ENCODE data around the gene ADARB2.

Gene ADARB2

DNA sequence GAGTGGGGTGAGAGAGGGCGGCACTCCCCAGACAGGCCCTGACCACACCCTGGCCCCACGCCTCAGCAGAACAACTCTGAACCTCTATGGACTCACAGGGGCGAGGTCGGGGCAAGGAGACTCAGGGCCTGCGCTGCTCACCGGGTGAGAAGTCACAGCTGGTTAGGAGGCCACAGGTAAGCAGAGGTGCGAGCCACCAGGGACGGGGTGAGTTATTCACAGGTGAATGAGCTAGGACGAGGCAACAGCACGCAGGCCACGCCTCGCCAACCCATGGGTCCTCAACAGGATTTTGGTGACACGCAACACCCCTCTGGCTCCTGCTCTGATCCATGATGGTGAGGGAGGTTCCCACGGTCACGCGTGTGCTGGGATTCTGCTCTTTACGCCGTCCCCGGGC, 202.5 kb downstream of the ADARB2 start:
- TF ChIP-seq, protein P1, sequence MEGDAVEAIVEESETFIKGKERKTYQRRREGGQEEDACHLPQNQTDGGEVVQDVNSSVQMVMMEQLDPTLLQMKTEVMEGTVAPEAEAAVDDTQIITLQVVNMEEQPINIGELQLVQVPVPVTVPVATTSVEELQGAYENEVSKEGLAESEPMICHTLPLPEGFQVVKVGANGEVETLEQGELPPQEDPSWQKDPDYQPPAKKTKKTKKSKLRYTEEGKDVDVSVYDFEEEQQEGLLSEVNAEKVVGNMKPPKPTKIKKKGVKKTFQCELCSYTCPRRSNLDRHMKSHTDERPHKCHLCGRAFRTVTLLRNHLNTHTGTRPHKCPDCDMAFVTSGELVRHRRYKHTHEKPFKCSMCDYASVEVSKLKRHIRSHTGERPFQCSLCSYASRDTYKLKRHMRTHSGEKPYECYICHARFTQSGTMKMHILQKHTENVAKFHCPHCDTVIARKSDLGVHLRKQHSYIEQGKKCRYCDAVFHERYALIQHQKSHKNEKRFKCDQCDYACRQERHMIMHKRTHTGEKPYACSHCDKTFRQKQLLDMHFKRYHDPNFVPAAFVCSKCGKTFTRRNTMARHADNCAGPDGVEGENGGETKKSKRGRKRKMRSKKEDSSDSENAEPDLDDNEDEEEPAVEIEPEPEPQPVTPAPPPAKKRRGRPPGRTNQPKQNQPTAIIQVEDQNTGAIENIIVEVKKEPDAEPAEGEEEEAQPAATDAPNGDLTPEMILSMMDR (conservative IDR thresholded peaks at IDR 0.05; ENCODE audit: low read depth): no peak
- H3K27ac ChIP-seq: no peak overlapping the region
- ChIA-PET CTCF (no interaction called here), POLR2A (ENCODE audit: low non-redundant PET) (no interaction called here)
- no peak for DNase-seq (ENCODE audit: low spot score)

DNA sequence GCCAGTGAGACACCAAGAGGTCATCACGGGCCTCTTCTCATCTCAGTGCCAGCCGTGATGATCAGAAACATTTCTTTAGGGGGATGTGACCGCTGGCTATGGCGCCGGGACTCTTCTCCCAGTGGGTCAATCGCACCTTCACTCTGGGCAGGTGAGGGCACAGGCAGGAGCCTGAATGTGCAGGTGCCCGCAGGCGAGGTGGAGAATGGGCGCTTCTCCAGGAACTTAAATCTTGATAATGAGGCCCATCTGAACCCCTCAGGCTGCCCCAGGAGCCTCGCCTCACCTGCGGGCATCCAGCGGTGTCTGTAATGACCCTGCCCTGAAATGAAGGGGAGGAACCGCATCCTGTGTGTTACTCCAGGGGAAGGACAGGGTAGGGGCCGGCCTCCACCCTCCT, 204.7 kb downstream of the ADARB2 start:
- POLR2A ChIA-PET (ENCODE audit: low non-redundant PET): no interaction called here
- H3K27ac ChIP-seq: no peak overlapping the region
- no peak for DNase-seq (ENCODE audit: low spot score)
- TF ChIP-seq, protein P1 (conservative IDR thresholded peaks at IDR 0.05; ENCODE audit: low read depth): no peak
- CTCF ChIA-PET: no interaction called here

DNA sequence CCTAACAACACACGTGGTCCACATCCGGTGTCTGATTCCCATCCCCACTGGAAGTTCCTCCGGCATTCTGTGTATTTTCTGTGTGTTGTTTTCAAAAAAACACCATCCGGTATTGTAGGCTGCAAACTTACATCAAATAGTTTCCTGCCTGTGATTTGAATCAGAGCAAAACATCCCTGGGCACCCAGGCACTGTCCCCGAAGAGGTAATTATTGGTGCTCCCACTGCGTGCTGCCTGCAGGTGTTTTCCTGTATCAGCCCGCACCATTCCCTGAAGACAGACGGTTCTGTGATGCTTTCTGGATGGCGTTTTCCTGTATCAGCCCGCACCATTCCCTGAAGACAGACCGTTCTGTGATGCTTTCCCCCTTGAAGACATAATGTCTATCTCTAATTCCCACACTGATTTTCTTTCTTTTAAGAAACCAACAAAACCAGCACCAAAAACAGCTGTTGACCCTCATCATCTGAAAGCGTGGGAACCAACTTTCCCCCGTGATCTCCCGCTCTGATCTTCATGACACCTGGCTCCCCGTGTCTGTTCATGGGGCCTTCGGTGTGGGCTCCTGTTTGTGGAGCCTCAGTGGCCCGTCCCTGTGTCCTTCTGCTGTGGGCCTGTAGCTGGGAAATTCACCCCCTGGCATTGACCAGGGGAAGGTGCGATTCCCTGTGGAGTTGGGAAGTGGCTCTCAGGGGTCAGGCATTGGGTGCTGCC, 205.3 kb downstream of the ADARB2 start:
- no peak overlapping the region for H3K27ac ChIP-seq
- CTCF ChIA-PET: no interaction called here
- TF ChIP-seq, protein P1 (conservative IDR thresholded peaks at IDR 0.05; ENCODE audit: low read depth): no peak
- no peak for DNase-seq (ENCODE audit: low spot score)
- POLR2A ChIA-PET (ENCODE audit: low non-redundant PET): no interaction called here

DNA sequence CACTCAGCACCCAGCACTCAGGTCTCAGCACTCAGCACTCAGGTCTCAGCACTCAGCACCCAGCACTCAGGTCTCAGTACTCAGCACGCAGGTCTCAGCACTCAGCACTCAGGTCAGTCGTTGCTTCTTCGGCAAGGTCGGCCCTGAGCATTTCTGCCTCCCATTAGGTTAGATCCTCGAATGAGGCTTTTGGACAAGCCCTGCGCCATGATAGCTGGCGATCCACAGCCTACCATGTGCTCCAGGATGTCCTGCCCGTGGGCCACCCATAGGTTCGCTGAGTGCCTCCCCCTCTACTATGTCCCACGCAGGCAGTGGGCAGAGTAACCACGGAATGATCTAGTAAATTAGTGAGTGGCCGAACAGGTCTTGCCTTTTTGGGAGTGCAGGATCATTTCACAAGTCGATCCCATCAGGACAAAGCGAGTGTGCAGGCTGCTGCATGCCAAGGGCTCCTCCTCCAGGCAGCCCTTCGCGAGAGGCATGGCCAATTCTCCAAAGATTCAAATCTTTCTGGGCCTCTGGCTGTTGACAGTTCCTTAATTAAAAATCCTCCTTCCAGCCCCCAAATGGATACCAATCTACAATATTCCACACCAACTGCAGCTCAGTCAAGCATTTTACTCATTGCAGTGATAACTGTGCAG, 206.3 kb downstream of the ADARB2 start:
- ChIA-PET CTCF (no interaction called here), POLR2A (ENCODE audit: low non-redundant PET) (no interaction called here)
- no peak for DNase-seq (ENCODE audit: low spot score)
- TF ChIP-seq, protein P1 (conservative IDR thresholded peaks at IDR 0.05; ENCODE audit: low read depth): no peak
- H3K27ac ChIP-seq: no peak overlapping the region

DNA sequence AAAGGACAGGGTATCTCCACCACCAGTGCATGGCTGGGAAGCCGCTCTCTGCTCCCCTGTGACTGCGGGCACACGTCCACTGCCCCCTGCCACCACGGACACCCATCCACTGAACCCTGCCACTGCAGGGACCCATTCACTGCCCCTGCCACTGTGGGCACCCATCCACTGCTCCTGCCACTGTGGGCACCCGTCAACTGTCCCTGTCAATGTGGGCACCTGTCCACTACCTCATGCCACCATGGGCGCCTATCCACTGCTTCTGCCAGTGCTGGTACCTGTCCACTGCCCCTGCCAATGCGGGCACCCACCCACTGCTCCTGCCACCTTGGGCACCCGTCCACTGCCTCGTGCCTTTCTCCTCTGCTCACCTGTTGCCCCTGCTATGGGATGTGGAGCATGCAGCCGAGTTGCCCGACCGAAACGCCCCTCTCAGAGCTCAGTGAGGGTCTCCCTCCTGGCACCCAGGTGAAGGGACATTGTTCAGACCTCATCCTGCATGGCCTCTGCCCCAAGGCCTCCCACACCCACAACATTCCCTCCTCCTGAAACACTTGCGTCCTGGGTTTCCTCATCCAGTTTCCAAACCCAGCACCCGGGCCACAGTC, 207.4 kb downstream of the ADARB2 start:
- ChIA-PET CTCF (no interaction called here), POLR2A (ENCODE audit: low non-redundant PET) (no interaction called here)
- no peak for DNase-seq (ENCODE audit: low spot score)
- no peak overlapping the region for H3K27ac ChIP-seq
- TF ChIP-seq, protein P1 (conservative IDR thresholded peaks at IDR 0.05; ENCODE audit: low read depth): no peak

DNA sequence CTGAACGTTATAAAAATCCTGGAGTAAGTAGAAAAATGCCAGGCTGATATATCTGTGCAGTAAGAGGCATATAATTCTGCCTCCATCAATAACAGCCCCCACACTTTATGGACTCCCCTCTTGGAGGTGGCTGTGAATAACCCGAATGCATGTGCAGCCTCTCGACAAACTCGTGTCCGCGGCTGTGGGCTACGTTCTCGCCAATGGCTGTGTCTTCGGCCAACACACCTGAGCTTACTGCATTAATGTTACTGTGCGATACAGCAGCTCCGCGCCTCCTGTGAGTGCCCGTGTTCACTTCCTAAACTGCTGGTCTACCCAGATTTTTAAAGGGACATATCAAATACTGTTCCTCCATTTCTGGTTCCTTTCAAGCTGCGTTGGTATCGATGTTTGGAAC, 209.4 kb downstream of the ADARB2 start:
- ChIA-PET POLR2A (ENCODE audit: low non-redundant PET) (no interaction called here), CTCF (no interaction called here)
- DNase-seq (ENCODE audit: low spot score): no peak
- TF ChIP-seq, protein P1 (conservative IDR thresholded peaks at IDR 0.05; ENCODE audit: low read depth): no peak
- no peak overlapping the region for H3K27ac ChIP-seq
